NAMALWA (cell line): Measurements from ENCODE around the gene LIMA1.
"Not testable (repeated sequence)": the region's sequence is repeated elsewhere in the genome, so short reads cannot be mapped to it uniquely, and the experiment has no call there.

Source experiments
- DNase-seq: peaks from one replicate; pipeline ENCODE4 v3.0.0-alpha.2; 2015; ENCODE audit warnings: low spot score

The LIMA1 gene

DNA sequence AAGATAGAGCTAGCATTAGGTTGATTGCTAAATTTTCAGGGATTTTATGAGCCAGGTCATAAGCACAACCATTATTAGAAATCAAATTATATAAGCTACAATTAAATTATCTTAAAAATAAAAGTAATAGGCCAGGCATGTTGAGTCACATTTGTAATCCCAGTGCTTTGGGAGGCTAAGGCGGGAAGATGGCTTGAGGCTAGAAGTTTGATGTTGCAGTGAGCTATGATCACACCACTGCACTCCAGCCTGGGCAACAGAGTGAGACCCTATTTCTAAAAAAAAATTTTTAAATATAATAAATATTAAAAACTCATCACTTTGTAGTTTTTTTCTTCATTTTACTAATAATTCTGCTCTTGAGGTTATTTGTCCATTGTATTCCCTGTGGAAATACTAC lies 1.9 kb upstream of the LIMA1 start:
- DNase-seq, result no peak

GRCh38 chr12:50282721-50283228 lies 545 bp downstream of the LIMA1 start:
- no peak for DNase-seq

DNA sequence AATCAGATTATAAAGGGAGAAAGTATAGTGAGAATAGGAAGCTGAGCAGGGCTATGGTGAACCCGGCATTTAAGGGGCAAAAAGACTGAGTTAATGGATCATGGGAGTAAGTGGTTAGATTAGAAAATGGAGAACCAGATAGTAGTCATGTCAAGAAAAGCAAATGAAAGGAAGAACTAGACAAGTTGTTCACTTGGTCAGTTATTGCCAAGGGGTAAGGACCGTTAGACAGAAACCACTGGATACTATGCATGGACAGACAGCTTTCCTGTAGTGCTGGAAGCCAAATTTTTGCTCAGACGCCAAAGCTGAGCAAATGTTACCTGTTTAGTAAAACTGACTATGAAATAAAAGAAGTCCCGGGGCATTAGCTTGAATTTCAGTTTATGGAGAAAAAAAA lies 3.8 kb downstream of the LIMA1 start:
- no peak for DNase-seq

DNA sequence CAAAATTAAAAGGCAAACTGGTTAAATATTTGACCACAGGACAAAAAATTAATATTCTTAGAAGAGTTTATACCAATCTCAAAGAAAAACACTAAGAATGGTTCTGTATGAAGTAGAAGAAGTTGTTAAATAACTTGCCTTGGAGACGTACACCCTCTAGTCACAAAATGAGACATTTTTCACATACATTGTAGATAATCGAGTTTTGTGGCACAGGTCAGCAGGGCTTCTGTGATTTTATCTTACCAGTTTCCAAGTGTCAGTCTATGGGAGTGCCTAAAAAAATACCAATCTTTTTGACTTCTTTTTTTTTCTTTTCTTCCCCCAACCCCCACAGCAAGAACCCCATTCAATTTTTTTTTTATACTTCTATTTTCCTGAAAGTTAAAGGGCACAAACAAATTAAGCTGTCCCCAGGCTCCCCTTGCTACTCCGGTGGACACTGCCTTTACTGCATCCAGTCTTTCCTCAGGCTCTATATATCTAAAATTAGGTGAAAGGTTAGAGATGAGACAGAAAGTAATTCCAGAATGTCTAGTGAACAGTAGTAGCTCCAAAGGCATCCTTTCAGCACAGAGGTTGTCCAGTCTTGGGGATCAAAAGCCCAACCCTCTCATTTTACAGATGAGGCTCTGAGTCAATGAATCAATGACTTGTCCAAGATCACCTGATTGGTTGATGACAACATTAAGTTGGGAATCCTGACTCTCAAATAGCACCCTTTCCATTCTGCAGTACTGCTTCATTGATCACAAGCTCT lies 6.2 kb downstream of the LIMA1 start:
- no peak for DNase-seq

DNA sequence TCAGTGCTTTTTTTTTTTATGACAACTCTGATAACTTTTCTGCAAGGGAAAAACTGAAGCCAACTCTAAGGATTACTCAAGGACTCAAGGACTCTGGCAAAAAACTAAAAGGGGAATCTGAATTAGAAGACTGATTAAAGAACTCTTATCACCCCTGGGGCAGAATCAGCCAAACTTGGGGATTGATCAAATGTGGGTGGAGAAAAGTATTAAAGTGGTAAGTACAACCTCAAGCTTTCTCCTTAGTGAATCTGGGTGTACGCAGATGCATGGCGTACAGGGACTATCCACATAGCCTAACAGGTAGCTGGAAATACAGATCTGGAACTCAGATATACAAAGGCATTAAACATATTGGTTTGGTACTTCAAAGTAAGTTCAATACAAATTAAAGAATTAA lies 7.3 kb downstream of the LIMA1 start:
- DNase-seq, result no peak

DNA sequence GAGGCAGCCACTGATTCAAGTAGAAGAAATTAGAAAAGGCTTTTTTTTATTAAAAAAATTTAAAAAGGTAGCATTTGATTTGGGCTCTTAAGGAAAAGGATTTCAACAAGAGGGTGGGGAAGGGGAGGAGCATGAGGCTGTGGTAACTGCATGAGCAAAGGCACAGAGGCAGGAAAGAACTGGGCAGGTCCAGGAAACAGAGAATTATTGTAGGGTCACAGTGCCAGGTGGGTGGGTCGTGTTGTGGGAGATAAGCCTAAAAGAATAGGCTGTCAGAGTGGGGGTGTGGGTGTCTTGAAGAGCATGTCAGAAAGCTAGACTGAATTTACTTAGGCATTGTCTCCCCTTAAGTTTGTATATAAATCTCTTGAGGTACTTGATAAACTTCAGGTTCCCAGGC lies 7.8 kb downstream of the LIMA1 start:
- DNase-seq, result no peak

- not testable (repeated sequence) for DNase-seq
Measured at GRCh38 chr12:50275127-50275526, 8.2 kb downstream of the LIMA1 start.

DNA sequence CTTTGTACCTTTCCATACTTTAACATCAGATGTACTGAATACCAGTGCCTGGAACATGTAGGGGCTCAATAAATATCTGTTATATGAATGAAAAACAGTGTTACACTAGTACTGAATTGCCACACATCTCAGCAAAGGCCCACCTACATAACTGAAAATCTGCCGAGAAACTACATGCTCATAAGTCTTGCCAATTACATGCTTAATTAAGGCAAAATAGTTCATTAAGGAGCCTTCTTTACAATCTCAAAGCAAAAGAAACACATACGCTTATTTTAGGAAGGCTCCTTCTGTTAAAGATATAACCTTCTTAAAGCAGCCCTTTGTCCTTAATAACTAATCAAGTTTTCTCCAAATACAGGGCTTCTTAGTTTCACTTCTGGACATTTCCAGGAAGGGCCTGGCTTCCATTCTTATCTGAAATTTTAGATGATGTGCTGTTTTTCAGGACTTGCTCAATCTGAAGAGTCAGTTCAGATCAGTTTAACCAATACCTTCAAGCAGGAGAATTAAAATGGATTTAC lies 11.5 kb downstream of the LIMA1 start:
- no peak for DNase-seq

DNA sequence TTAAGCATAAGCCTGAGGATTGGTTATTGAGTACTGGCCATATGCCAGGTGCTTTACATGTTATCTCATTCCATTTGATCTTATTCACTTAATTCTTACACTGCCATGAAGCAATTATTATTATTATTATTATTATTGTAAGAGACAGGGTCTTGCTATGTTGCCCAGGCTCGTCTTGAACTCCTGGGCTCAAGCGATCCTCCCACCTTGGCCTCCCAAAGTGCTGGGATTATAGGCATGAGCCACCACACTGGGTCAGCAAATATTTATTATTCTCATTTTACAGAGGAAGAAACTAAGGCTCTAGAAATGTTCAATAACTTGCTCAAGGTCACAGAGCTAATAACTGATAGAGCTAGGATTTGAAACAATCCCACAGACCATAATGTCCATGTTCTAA lies 14.8 kb downstream of the LIMA1 start:
- DNase-seq, result no peak

DNA sequence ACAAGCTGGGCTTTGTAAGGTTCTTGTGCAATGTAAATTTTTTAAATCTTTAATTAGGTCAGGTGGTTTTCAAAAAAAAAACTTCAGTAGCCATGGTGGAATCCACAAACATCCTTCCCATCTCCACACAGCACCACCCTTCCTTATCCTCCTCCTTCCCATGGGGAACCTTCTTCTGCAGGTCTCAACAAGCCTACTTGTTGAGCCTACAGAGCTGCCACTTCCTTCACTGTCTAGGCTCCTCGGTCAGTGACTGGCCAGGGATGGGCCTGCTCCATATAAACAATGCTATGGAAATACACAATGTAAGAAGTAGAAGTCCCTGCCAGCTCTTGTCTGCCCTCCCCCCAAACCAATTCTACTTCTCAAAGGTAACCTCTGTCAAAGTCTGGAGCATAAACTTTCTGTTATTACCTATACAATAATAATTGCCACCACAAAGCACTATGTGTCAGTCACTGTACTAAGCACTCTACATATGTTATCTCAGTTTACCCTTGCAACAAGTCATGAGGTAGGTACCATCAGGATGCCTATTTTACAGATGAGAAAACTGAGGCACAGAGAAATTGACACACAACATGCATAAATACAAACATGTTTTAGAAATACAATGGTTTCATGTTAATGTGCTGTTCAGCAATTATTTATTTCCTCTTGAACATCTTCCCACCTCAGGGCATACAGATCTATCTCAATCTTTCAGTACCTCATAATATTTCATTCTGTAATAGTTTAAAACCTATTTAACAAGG lies 17.4 kb downstream of the LIMA1 start:
- no peak for DNase-seq

DNA sequence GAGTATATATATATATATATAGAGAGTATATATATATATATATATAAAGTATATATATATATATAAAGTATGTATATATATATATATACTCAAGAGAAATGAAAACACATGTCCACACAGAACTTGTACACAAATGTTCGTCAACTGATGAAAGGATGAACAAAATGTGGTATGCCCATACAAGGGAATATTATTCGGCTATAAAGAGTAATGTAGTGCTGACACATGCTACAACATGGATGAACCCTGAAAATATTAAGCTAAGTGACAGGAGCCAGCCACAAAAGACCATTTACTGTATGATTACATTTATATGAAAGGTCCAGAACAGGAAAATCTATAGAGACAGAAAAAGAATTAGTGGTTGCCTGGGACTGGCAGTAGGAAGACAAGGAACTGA lies 19.5 kb downstream of the LIMA1 start:
- no peak for DNase-seq

- no peak for DNase-seq
Measured at GRCh38 chr12:50261654-50262053, 21.7 kb downstream of the LIMA1 start.

DNA sequence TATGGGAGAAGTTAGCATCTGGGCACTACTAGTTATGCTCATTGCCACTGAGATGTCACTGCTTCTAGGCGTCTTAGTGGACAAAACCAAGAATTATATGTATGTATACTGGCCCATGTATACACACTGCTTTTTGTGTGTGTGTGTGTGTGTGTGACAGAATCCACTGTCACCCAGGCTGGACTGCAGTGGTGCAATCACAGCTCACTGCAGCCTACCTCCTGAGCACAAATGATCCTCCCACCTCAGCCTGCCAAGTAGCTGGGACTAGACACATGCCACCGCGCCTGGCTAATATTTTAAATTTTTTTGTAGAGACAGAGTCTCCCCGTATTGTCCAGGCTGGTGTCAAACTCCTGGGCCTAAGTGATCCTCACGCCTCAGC lies 25.2 kb downstream of the LIMA1 start:
- DNase-seq, result no peak

- no peak for DNase-seq
Measured at GRCh38 chr12:50257236-50258166, 25.8 kb downstream of the LIMA1 start.

GRCh38 chr12:50256761-50257160 lies 26.6 kb downstream of the LIMA1 start:
- DNase-seq, result no peak

GRCh38 chr12:50252977-50253602 lies 30.2 kb downstream of the LIMA1 start:
- no peak for DNase-seq

GRCh38 chr12:50251619-50252252 lies 31.6 kb downstream of the LIMA1 start:
- no peak for DNase-seq

- no peak for DNase-seq
Measured at GRCh38 chr12:50249464-50250182, 33.7 kb downstream of the LIMA1 start.

- no peak for DNase-seq
Measured at GRCh38 chr12:50248883-50249282, 34.4 kb downstream of the LIMA1 start.

DNA sequence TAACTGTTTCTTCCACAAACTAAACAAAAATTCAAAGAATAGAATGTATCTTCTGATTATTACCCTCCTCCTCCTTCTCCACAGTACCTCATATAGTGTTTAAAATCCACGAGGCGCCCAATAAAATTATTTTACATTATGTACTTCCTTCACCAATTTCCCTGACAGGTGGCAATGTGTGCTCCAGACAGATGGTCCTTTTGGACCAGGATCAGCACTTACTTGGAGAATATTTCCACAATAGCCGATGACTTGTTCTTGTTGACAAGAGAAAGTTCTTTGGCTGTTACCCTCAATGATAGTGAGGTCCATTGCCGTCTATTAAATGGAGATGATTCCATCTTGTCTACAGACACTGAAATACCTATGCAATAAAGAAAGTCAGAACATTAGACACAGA lies 34.9 kb downstream of the LIMA1 start:
- DNase-seq, result no peak
